KMS-11 (cell line): ENCODE data around the gene TMEM50B.
"Not testable (repeated sequence)": the region's sequence is repeated elsewhere in the genome, so short reads cannot be mapped to it uniquely, and the experiment has no call there.

ENCODE experiments used
- H2AFZ ChIP-seq: fragments of 200-600 bp; sonication (generic); 2 replicates; pipeline ENCODE4 v1.6.1; 2016; ENCODE audit warnings: antibody characterized with exemption, mixed run types, low read depth
- H3K27ac ChIP-seq: fragments of 200-600 bp; sonication (generic); 2 replicates; pipeline ENCODE4 v1.6.1; 2016; ENCODE audit warnings: mild to moderate bottlenecking, mixed run types
- H3K27me3 ChIP-seq: fragments of 200-600 bp; sonication (generic); 2 replicates; pipeline ENCODE4 v1.6.1; 2017; ENCODE audit warnings: mild to moderate bottlenecking, low read depth, mixed run types, moderate library complexity; ENCODE audit not compliant: insufficient read depth
- H3K36me3 ChIP-seq: fragments of 200-600 bp; sonication (generic); 2 replicates; pipeline ENCODE4 v1.6.1; 2017; ENCODE audit warnings: mild to moderate bottlenecking, mixed run types; ENCODE audit not compliant: insufficient read depth
- H3K4me1 ChIP-seq: fragments of 200-600 bp; sonication (generic); 2 replicates; pipeline ENCODE4 v1.6.1; 2016; ENCODE audit warnings: mild to moderate bottlenecking, low read depth, mixed run types; ENCODE audit not compliant: poor library complexity, severe bottlenecking
- H3K4me2 ChIP-seq: fragments of 200-600 bp; sonication (generic); 2 replicates; pipeline ENCODE4 v1.7.0; 2016; ENCODE audit warnings: mild to moderate bottlenecking, mixed run types
- H3K4me3 ChIP-seq: fragments of 200-600 bp; sonication (generic); IDR thresholded peaks from 2 replicates; pipeline ENCODE4 v1.6.1; 2017; ENCODE audit warnings: low read depth, low read length, mixed read lengths; ENCODE audit not compliant: insufficient read depth
- H3K79me2 ChIP-seq: fragments of 200-600 bp; sonication (generic); 2 replicates; pipeline ENCODE4 v1.6.1; 2016; ENCODE audit warnings: low read depth, mixed run types; ENCODE audit not compliant: insufficient read depth
- H3K9ac ChIP-seq: fragments of 200-600 bp; sonication (generic); 2 replicates; pipeline ENCODE4 v1.6.1; 2016; ENCODE audit warnings: mild to moderate bottlenecking, mixed run types
- H4K20me1 ChIP-seq: fragments of 200-600 bp; sonication (generic); 2 replicates; pipeline ENCODE4 v1.6.1; 2016; ENCODE audit warnings: mild to moderate bottlenecking, mixed run types; ENCODE audit not compliant: insufficient read depth
- CTCF ChIP-seq: fragments of 200-600 bp; sonication (generic); conservative IDR thresholded peaks from 2 replicates; pipeline ENCODE4 v1.6.1; 2017; ENCODE audit warnings: low read depth, mild to moderate bottlenecking, antibody characterized with exemption, low read length, moderate library complexity, mixed read lengths

Gene TMEM50B

GRCh38 chr21:33418691-33419090 is 61.1 kb downstream of the TMEM50B start:
- no peak overlapping the region for H3K4me2 ChIP-seq
- no peaks in the 10 kb centered on the region; the same call in 1 of the 2 replicates for H3K36me3 ChIP-seq
- H3K4me3 ChIP-seq: no peak overlapping the region
- H3K4me1 ChIP-seq: no peaks in the 10 kb centered on the region
- no peak overlapping the region for H3K9ac ChIP-seq
- H2AFZ ChIP-seq: no peak overlapping the region
- H3K27me3 ChIP-seq: no peaks in the 10 kb centered on the region
- H3K79me2 ChIP-seq: 0 out of 2 replicates have a peak, but pooled peaks cover 7% of the 10 kb centered on the region
- H3K27ac ChIP-seq: no peak overlapping the region
- H4K20me1 ChIP-seq: no peaks in the 10 kb centered on the region
- TF ChIP-seq CTCF: no peak

- H3K79me2 ChIP-seq: peaks cover 7% of the 10 kb centered on the region; the same call in 1 of the 2 replicates
- no peaks in the 10 kb centered on the region for H4K20me1 ChIP-seq
- no peaks in the 10 kb centered on the region; the same call in 1 of the 2 replicates for H3K36me3 ChIP-seq
- no peak overlapping the region for H3K9ac ChIP-seq
- H3K4me2 ChIP-seq: no peak overlapping the region
- H2AFZ ChIP-seq: no peak overlapping the region
- TF ChIP-seq CTCF: no peak
- H3K4me1 ChIP-seq: no peaks in the 10 kb centered on the region
- no peak overlapping the region for H3K4me3 ChIP-seq
- H3K27me3 ChIP-seq: no peaks in the 10 kb centered on the region
- H3K27ac ChIP-seq: no peak overlapping the region
Observed at GRCh38 chr21:33414926-33415325, 64.8 kb downstream of the TMEM50B start.

- Histone ChIP-seq H3K4me2 (no peak overlapping the region), H2AFZ (no peak overlapping the region), H3K79me2 (peaks cover 7% of the 10 kb centered on the region; the same call in 1 of the 2 replicates), H3K27me3 (no peaks in the 10 kb centered on the region), H3K27ac (no peak overlapping the region), H3K4me1 (no peaks in the 10 kb centered on the region), H3K9ac (no peak overlapping the region), H3K4me3 (no peak overlapping the region), H3K36me3 (no peaks in the 10 kb centered on the region; the same call in 1 of the 2 replicates), H4K20me1 (no peaks in the 10 kb centered on the region)
- TF ChIP-seq CTCF: no peak
Observed at GRCh38 chr21:33414068-33414467, 65.7 kb downstream of the TMEM50B start.

GRCh38 chr21:33412832-33413519 is 66.8 kb downstream of the TMEM50B start:
- Histone ChIP-seq H3K27me3 (no peaks in the 10 kb centered on the region), H2AFZ (no peak overlapping the region), H3K4me3 (no peak overlapping the region), H4K20me1 (no peaks in the 10 kb centered on the region), H3K79me2 (peaks cover 15% of the 10 kb centered on the region; the same call in 1 of the 2 replicates), H3K4me1 (no peaks in the 10 kb centered on the region), H3K27ac (no peak overlapping the region), H3K4me2 (no peak overlapping the region), H3K36me3 (no peaks in the 10 kb centered on the region; the same call in 1 of the 2 replicates), H3K9ac (no peak overlapping the region)
- TF ChIP-seq CTCF: no peak

- not testable (repeated sequence) for H3K27ac ChIP-seq, H3K4me1 ChIP-seq, H4K20me1 ChIP-seq, H3K9ac ChIP-seq, H3K4me3 ChIP-seq, H2AFZ ChIP-seq, H3K36me3 ChIP-seq, H3K4me2 ChIP-seq, H3K27me3 ChIP-seq
- H3K79me2 ChIP-seq: peaks cover 16% of the 10 kb centered on the region; the same call in 1 of the 2 replicates
Observed at GRCh38 chr21:33412439-33412831, 67.3 kb downstream of the TMEM50B start.
